Stimulated activated CD8-positive, alpha-beta memory T cell treated with anti-CD3 and anti-CD28 coated beads, Interleukin-4, amount 100 ng/mL, for 48 hours (primary cell): ENCODE data around the gene VSTM2A.
"Not testable (repeated sequence)": the region's sequence is repeated elsewhere in the genome, so short reads cannot be mapped to it uniquely, and the experiment has no call there.

ENCODE experiments used
- DNase-seq: peaks from one replicate; pipeline ENCODE4 v3.0.0-alpha.2; 2020

VSTM2A gene, protein sequence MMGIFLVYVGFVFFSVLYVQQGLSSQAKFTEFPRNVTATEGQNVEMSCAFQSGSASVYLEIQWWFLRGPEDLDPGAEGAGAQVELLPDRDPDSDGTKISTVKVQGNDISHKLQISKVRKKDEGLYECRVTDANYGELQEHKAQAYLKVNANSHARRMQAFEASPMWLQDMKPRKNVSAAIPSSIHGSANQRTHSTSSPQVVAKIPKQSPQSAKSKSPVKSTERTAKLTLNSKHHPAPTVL

DNA sequence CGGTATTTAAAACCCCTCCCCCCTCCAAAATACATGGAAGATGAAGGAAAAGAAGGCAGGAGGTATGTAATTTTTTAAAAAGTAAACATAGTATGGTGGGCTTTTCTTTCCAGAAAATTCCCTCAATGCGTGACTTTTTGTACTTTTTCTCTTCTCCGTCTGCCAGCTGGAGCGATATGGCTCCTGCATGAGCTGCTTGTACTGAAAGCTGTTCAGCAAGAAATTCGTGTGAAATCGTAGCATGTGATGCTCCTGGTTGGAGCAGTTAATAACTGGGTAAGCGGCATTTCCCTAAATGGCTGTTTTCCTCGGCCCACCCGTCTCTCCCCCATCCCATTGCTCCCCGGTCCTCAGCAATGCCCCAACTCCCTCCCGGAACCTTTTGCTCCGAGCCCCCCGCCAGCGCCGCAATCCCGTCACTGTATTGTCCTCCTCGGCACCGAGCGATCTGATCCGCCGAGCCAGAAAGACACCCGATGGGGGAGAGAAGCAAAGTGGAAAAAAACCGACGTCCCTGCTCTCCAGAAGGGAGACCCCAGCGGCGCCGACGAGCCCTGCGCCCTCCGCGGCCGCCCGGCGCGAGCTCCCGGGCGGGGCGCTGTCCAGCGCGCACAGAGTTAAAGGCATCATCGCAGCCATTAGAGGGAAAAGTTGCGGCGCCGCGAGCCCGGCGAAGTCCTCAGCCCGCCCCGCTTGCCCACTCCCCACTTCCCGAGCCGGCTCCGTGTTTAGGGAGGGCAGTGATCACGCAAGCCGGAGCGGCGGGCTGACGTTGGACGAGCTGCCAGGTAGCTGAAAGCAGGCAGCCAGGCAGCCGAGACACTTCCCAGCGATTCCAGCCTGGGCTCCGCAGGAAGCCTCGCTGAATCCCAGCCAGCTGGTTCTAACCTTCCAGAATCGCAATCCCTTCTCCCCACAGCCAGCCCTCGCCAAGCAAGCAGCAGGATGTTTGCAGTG is at the start of gene VSTM2A:
Gene VSTM2A, plus strand, starts transcription at position 707 of the 957 bp plus-strand sequence. CDS start 356 bp downstream, outside the sequence.
- no peak for DNase-seq

DNA sequence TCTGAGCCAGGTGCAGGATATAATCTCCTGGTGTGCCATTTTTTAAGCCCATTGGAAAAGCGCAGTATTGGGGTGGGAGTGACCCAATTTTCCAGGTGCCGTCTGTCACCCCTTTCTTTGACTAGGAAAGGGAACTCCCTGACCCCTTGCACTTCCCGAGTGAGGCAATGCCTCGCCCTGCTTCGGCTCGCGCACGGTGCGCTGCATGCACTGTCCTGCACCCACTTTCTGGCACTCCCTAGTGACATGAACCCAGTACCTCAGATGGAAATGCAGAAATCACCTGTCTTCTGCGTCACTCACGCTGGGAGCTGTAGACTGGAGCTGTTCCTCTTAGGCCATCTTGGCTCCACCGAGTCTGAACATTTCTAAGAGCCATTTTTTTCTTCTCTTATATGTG is 37.6 kb upstream of the VSTM2A start:
- DNase-seq: not testable (repeated sequence)

DNA sequence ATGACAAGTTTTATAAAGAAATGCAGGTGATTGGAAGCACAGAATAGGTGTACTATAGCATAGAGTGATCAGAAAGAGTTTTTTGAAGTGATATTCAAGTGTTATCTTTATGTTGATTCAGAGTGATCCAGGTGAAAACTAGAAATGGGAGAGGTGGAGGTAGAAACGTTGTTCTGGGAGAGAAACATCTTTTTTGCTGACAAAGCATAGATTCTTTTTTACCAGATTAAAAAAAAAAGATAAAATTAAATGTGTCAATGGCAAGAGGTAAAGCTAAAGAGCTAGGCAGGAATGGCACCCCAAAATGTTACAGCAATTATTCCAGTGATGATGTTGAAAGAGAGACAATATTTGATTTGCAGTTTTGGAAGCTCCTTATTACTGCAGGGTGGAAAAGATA is 12.6 kb upstream of the VSTM2A start:
- no peak for DNase-seq

DNA sequence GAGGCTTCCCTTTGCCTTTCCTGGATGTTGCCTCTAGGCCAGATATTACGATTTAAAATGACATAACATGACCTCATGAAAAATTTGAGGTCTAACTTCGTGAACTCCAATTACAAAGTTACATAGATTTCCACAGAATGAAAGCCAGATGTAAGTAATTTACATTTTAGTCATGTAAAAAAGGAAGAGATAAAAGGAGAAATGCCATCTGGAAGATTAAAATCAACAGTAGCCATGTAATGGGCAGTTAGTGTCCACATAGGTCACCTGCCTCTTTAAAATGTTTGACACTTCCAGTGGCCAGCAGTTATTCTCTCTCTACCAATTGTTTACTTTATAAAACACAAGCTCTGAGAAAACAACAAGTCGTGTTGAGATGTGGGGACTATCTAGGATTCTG is 4.1 kb upstream of the VSTM2A start:
- no peak for DNase-seq

DNA sequence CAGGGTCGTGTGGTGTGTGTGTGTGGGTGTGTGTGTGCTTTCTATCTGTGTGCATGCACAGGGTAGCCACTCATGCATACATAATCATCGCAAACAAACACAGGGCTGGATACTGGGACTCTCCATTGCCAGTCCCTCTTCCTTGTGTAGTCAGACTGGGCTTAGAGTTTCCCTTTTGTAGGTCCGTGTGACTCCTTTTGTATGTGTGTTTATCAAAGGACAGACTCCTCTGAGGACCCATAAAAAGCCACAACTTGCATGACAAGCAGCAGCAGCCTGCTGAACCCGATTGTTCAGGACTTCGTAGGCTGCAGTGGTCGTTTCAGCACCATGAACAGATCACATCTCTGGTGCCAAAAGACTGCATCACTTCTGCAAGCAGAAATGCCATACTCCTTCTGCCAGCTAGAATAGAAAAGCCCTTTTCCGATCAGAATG is 895 bp downstream of the VSTM2A start:
- DNase-seq: no peak

DNA sequence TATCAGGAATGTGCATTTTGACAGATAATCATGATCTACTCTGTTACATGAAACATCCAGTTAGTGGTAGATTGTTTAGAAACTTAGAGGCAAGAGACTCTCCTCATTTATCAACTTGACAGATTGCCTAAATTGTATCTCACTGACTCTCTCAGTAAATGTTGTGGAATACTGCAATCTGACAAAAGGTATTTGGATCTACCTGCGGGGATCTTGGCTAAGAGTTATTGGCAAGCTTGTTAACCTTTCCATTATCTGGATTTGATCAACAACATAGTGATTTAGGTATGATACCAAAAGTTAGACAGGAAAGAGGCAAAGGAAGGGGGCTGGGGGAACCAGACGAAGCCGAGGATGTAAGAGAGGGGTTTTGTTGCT is 2.0 kb downstream of the VSTM2A start:
- no peak for DNase-seq

DNA sequence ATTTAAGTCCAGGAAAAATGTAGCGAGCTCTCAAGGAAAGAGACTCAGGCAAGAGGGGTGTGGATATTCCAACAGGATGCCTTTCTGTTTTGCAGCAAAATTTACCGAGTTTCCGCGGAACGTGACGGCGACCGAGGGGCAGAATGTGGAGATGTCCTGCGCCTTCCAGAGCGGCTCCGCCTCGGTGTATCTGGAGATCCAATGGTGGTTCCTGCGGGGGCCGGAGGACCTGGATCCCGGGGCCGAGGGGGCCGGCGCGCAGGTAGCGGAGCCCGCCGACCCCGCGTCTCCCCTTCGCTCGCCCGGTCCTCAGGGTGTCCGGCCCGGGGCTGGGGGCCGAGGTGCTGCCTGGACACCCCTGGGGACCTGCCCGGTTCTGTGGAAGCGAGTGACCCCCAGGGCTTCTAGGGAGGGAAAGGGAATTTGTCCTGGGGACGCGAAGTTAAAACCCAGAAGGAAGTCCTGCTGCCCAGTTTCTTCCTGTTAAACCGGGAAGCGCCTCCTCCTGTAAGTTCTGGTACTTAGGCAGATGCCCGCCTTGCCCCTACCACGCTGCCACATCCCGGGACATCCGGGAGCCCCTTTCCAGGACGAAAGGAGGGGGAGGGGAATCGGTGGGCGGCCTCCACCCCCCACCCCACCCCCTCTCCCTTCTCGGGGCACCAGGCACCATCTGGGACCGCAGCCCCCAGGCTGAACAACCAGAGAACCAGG is 2.5 kb downstream of the VSTM2A start:
- DNase-seq: no peak

DNA sequence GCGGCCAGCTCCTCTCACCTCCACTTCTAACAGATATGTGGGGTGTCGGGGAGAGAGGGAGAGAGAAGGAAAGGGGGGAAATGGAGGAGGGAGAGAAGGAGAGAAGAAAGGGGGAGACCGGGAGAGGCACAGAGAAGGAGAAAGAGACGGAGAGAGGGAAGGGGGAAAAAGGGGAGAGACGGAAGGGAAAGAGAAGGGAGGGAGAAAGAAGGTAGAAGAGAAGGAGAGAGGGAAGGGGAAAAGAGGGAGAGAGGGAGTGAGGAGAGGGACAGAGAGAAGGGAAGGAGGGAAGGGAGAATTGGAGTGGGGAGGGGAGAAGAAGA is 3.0 kb downstream of the VSTM2A start:
- no peak for DNase-seq

DNA sequence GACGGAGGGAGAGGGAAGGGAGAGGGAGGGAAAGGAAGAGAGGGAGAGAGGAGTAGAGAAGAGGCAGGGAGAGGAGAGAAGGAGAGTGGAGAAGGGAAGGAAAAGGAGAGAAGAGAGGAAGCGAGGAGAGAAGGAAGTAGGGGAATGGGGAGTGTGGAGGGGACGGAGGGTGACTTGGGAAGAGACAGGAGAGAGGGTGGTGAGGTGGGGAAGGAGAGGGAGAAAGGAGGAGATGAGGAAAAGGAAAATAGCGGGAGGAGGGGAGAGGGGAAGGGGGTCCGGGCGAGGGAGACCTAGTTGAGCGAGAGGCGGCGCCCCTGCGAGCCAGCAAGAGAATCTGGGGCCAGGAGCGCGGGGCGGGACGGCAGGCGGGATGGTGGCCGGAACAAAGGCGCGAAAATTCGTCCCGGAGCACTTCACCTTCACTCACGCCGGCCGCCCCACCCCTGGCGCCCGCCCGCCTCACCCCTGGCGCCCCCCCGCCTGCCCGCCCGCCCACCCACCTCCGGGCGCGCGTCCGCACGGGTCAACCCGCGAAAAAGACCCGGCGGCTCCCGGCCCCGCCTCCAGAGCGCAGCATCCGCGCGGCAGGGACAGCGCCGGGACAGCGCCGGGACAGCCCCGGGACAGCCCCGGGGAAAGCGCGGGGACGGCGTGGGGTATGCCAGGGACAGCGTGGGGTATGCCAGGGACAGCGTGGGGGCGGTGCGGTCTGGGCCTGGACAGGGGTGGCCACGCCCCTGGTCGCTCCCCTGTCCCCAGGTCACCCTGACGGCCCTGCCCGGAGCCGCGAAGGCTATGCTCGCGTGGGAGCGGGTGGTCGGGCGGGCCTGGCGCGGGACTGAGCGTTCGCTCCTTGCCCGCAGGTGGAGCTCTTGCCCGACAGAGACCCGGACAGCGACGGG is 4.2 kb downstream of the VSTM2A start:
- DNase-seq: no peak

DNA sequence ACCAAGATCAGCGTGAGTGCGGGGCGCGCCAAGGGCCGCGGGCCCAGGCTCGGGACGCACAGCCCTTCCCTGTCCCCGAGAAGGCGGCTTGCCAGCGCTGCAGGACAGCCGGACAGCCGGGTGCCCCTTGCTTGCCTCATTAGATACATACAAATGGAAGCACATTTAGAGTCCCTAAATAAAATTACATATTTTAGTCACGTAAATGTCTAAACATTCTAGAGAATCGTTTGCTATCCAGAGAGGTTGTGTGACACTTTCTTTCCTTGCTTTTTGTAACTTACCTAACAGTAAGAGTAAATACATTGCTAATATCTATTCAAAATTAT is 4.8 kb downstream of the VSTM2A start:
- DNase-seq: no peak

DNA sequence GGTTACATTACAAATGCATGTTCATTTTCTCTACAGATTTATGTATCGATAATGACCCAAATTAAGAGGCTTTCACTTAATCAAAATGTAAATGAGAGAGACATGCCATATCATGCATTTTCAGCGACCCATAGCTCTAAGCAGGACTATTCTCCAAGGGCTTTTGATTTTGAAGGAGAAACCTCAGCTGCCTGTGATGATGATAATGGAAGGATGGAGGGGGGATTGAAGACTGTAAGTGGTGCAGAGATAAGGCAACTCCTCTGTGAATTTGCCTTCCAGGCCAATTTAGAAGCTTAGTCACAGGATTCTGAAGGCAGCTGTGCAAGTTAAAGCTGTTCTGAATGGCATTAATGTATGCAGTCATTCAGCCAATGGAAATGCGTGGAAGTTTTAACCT is 8.3 kb downstream of the VSTM2A start:
- DNase-seq: no peak

DNA sequence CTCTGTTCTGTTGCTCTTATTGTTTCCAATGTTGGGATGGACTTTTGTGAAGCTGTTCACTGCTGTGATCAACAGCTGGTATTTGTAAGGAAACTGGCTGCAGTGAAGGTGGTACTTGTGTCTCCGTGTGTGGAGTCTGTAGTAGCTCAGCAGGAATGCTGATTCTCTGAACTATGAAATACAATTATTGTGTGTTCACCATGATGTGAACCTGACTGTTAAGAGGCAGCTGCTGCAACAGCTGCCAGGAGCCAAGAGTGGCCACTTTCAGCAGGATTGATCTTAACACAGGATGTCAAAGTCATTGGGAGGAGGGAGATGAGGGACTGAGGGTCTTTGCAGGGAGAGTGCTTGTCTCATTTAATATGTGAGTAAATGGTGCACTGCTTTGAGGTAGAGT is 13.9 kb downstream of the VSTM2A start:
- DNase-seq: no peak

DNA sequence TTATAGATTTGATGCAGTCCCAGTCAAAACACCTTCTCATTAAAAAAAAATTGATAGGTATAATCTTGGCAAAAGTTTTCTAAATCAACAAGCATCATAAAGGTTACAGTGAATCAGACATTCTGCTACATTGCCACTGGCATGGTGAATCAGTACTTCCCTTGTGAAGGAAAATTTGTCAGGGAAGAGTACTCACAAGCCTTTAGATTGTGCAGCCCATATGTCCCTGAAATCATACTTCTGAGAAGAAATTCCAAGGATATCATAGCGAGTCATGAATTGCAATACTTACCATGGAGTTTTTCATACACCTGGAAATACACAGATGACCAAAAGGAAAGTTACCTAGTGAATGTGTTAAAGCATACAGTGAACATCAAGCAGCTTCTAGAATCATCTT is 17.2 kb downstream of the VSTM2A start:
- no peak for DNase-seq

DNA sequence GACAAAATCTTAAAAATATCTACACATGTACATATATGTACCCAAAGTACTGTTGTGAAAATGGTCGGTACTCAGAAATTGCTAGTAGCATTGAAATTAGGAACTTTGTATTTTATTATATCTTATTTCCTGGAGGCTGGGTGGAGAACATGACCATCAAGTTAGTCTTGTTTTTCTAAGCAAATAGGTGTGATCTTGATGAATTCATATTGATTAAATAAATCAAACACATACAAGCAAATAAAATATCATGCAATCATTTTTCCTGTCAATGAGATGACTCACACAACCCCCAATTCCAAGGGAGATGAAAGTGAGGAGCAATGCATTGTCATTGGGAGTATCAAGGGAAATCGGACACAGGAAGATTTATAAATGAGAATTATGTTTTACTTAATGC is 18.0 kb downstream of the VSTM2A start:
- DNase-seq: no peak

DNA sequence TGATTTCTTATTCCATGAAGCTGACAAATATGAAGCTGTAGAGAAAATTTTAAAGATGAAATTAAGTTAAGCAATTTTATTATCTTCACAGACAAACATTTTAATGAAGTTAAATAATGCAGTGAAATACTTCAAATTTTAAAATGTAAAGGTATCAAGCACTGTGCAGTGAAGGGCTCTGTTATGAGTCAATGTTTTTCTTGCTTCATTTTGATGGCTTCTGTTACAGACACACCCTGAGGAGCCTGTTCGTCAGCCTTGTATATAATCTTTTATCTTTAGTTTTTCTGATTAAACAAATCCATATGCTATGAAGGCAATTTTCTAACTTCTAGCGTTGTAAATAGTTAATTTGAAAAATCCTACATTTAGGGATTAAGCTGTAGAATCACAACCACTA is 18.5 kb downstream of the VSTM2A start:
- DNase-seq: no peak

DNA sequence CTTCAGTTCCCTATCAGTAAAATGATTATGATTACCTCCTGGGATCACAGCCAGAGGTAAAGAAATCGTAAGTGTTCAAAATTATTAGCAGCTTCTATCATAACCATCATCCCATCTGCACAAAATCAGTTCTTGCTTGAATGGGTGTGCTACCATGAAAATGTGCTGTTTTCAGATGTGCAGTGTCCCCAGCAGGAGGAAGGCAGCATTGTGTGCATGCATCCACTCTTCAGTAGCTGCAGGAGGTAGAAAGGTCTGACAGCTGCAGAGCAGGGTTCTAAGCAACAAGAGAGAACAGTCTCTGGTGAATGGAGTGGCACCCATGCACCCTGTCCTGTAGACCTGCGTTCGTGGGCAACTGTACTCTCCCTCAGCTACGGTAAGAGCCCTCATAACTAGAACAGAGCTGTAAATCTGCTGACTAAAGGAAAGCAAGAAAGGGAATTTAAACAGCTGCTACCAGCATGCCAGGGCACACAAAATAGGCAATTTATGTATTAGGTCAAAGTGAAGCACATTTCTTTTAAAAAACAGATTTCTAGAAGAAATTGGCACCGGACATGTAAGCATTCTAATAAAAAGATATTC is 21.2 kb downstream of the VSTM2A start:
- no peak for DNase-seq

DNA sequence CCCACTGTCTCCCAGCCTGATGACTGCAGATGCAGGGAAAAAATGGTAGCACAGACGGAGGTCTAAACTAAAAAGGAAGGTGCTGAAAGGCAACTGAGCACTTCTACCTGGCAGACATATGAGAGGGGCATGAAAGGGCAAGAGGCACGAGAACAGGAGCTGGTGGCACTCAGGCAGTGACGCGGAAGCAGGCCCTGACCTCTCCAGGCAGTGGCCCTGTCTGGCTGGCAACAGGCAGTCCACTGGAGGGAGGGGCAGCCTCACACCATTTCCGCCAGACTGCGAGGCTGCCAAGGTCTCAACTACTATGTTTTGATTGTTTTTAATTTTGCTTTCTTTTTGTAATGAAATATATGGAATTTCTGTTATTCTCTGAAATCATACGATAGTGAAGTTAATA is 23.3 kb downstream of the VSTM2A start:
- no peak for DNase-seq

DNA sequence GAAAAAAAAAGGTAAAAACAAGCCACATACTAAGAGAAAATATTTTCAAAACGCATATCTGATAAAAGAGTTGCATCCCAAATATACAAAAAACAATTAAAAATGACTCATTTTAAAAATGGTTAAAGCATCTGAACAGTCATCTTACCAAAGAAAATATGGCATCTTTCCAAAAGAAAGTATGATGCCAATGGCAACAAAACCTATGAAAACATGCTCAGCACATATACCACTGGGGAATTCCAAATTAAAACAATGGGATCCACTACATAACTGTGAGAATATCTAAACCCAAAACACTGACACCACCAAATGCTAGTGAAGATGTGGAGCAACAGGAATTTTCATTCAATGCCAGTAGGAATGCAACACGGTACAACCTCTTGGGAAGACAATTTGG is 39.3 kb downstream of the VSTM2A start:
- DNase-seq: no peak

DNA sequence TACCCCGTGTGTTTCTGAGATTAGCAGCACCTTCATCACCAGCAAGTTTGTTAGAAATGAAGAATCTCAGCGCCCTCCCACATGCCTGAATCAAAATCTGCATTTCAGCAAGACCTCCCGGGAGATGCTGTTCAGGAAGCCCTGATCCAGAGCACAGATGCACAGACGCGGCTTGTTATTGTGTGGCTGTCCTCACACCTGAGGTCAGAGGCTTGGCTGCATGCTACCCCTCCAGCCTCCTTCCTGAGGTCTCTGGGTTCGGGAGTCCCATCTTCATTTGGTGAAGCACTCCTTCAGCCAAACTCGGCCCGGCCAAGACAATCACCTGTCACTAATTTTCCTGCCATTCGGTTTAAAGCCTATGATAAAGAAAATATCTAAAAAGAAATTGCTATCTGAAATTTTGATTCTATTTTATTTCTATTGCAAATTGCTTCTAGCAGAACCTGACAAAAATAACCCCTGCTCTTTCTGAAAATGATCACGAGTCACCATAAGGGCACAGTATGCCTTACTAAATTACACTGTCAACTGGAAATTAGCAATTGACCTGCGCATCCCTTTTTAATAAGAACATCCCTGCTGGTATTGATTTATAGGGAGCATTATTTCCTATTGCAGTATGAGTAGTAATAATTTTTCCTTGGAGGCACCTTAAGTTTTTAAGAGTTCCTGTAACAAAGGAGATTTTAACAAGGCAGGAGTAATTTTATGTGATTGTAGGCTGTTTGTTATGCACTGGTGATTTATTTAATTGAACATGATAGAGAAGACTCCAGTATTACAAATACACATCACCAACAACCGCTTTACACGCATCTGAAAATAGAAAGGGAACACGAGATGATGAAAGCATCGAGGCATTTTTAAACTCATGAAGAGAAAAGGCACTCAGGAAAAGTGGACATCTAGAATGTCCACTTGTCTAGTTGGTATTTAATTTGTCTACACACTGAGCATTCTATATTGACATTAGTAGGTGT is 49.5 kb downstream of the VSTM2A start:
- no peak for DNase-seq

DNA sequence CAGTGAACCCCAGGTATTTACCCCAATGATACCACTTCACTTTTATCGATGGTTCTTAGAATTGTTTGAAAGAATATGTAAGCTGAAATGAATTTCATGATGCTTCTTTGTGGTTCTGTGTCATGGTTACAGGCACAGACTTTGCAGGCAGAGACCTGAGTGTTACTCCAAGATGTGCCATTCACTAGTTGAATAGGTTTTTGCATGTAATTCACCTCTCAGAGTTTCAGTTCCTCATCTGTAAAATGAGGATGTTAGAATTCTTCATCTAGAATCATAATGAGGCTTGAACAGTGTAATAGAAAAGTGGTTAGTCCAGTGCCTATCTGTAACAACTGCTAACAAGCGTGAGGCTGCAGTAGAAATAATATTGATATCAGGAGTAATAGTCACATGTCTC is 54.6 kb downstream of the VSTM2A start:
- DNase-seq: no peak

DNA sequence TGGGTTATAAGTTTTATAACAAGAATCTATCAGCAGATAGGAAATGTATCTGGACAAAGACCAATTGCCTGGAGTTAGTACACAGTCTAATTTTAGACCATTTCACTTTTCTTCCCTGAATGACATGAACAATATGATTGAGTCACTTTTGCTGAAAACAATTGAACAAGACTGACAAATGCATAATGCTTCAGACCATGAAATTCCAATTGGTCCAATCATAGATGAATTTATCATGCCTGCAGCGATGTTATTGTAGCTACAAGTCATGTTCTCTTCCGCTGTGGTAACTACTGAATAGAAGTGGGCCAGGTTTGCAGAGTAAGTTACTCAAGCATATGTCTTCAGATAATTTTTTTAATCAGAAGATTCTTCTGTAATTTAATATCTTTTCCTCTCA is 73.4 kb downstream of the VSTM2A start:
- no peak for DNase-seq
